GM18499 (cell line): ENCODE measurements around the gene FSD2.

Experiments
- ATAC-seq: cut with Tn5 transposase; IDR thresholded peaks from one replicate; pipeline ENCODE4 v1.9.1; 2021; ENCODE audit warnings: moderate number of reproducible peaks; ENCODE audit not compliant: insufficient read depth, unreplicated experiment

The FSD2 gene, protein sequence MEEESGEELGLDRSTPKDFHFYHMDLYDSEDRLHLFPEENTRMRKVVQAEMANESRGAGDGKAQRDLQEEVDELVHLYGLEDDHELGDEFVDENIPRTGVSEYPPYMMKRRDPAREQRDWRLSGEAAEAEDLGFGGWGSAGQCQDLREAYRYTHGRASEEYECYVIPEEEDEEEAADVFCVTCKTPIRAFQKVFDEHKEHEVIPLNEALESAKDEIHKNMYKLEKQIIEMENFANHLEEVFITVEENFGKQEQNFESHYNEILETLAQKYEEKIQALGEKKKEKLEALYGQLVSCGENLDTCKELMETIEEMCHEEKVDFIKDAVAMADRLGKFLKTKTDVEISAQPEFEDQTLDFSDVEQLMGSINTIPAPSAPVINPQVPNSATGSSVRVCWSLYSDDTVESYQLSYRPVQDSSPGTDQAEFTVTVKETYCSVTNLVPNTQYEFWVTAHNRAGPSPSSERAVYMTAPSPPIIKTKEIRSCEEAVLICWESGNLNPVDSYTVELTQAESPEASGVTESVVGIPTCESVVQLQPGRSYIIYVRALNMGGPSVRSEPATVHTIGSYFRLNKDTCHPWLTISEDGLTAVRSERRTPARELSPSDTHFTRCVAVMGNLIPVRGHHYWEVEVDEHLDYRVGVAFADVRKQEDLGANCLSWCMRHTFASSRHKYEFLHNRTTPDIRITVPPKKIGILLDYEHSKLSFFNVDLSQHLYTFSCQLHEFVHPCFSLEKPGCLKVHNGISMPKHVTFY

DNA sequence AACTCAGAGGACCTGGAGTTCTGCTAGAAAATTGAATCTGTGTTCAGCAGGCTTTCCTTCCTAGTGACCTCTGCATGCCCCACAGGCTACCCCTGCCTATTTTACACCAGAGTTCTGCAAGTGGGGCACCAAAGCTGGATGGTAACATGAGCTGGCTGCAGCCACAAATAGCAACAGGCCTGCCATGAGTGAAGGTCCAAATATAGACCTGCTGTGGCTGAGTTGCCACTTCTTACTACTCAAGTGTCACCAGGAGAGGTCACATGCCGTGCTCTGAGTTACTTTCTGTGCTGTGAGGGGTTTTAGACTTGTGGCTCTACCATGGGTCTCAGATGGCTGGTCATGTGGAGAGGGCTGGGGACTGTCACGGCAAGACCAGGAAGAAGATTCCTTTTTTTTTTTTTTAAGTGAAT lies at the start of gene FSD2:
FSD2 (minus strand) TSS at position 76 of the 413 bp plus-strand sequence. CDS start 18,679 bp downstream, outside the sequence.
- ATAC-seq, result peak; percentile 43

DNA sequence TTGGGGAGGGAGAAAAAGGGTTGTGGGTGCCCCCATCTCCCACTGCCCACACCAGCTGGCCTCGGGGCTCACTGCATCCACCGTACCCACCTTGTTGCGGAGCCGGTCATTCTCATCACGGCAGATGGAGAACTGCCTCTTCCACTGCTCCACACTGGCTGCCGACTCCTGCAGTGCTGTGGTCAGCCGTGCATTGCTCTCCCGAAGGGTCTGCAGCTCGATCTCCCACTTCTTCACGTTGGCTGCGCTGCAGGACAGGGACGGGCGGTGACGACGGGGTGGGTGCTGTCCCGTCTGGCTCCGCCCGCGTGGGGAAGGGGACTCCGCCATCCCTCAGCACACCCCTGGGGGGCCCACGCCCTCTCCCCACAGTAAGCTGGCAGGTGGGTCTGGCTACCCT lies 48.7 kb upstream of the FSD2 start:
- ATAC-seq, result no peak

DNA sequence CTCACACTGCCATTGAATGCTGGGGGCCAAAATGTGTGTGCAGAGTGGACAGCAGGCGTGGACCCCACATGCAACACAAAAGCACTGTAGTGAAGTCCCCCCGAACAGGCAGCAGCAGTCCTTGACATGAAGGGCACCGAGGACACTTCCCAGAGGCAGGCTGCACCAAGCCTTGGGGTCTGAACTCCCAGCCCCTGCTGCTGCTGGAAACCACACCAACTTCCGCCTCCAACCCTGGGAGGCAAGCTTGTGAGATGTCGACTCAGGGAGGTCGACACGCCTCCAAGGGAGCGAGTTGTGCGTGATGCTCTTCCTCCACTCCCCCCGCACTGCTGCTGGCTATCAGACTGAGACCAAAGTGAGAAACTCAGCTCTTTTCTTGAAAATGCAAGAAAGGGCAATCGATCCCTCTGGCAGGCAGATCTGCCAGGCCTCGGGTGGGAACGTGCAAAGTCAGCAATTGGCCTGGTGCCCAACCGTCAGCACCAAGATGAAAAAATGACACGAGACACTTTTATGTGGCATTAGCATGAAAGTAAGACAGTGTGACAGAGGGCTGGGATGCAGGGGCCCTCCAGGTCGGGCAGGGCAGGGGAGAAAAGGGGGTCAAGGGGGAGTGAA lies 47.2 kb upstream of the FSD2 start:
- ATAC-seq, result no peak

DNA sequence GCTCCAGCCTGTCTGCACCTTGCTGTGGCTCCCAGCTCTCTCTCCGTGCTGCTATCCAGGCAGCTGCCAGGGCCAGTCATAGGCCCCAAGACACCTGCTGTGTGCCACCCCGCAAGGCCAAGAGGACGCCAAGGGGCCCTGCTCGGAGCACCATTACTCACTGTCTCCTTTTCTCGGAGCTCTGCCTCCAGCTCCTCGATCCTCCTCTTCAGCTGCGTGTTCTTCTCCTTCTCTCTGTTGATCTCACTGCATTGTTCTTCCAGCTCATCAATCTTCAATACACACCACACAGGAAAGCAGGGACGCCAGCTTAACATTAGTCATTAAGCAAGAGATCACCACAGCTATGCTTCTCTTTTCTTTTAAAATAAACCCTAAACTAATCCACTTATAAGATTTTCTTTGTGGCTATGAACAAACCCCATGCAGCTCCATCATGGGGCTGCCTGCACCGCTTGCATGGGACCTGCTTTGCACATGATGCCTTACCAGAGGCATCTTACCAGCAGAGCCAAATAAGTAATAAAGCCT lies 46.2 kb upstream of the FSD2 start:
- no peak for ATAC-seq

DNA sequence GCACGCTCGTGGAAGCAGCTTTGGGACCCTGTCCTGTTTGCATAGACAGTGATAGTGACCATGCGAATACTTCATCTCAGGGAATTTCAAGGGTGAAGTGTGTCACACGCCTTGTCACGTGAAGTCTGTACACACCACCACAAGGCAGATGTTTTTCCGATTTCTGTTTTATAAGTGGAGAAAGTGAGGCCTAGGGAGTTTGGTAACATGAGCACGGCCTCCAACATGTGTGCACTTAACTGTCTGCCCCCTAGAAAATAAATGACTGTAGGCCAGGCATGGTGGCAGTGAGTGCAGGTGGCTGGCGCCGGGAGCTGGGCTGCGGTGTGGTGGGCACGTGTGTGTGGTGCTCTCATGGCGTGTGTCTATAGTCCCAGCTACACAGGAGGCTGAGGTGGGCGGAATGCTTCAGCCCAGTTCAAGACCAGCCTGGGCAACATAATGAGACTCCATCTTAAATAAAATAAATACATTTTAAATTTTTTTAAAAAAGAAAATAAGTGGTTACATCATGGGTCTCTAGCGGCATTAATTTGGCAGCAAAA lies 45.5 kb upstream of the FSD2 start:
- ATAC-seq, result no peak

DNA sequence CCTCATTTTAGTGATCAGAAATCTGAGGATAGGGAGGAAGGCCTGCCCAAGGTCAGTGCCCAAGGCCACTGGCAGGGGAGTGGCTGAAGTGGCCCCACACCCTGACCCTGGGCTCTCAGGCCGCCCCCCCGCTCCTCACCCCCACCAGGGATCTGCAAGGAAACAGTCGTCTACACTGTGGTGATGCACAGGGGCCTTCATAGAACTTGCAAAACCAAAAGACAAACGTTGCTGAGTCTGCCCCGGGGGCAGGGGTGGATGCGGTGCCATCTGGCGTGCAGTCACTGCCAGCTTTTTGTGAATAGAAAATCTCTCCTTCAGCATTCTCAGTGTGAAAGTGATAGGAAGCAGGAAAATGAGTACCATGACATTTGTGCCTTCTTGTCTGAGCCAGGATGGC lies 44.9 kb upstream of the FSD2 start:
- no peak for ATAC-seq

DNA sequence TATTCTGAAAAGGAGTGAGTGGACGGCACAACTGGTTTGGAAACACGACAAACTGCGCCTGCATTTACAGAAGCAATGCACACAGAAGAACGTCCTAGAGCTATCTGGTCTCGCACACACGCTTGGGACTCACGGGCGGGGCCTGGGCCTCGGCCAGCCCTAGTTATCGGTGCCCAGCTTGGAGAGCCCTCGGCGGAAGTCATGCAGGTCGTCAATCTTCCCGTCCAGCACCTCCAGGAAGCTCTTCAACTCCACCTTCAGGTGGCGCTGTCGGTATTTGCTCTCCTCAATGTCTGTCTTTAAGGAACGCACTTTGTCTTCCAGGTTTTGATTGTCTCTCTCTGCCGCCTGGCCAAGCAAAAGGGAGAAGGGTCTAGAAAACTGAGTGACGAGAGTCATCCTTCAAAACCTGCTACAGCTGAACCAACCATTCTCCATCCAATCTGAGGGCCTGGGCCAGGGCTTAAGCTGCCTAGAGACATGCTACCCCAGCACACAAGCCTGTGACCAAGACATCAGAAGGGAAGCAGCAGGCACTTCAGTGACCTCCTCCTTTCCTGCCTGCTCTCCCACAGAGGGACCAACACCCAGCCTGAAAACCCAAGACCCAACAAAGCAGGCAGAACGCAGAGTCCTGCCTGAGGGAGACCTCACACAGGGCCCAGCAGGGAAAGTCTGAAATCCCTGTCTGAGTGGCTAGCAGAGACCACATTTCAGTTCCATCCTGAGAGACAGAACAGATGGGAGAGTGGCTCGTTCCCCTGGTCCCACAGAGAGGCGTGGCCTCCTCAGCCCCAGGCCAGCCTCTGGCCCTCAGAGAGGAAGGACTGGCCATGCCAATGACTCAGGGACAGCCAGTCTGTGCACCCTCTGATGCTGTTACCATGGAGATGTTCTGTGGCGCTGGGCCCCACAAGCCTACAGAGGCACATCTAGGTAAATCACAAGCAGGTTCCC lies 44.0 kb upstream of the FSD2 start:
- peak; percentile 51 for ATAC-seq

DNA sequence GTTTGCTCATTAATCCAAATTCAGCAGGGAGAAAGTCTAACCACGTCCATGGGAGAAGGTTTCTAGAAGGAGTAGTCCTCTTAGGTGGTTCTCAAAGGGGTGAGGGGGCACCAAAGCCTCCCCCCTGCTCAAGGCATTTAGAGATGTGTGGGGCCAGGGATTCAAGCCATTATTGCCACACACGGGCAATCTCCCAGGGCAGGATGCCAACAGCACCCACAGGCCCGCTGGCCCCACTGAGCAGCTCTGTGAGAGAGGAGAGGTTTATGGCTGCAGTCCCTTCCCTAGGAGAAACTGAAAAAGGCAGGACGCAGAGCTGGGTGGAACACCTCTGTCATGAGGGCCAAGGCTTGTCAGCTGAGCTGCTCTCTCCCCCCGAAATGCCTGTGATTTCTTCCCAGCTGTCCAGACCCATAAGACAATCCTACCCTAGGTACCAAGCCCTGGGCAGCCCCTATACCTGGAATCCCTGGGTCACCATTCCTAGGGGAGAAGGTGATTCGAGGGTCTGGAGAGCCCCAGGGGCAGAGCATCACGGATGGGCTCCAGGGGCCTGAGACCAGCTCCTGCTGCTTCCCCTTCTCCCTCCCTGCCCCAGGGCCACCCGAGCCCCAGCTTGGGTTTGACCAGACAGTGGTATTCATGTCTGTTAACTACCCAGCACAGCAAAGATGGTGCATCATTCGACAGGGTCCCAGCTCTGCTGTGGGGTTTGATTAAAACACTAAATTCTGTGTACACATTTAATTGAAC lies 42.5 kb upstream of the FSD2 start:
- no peak for ATAC-seq

DNA sequence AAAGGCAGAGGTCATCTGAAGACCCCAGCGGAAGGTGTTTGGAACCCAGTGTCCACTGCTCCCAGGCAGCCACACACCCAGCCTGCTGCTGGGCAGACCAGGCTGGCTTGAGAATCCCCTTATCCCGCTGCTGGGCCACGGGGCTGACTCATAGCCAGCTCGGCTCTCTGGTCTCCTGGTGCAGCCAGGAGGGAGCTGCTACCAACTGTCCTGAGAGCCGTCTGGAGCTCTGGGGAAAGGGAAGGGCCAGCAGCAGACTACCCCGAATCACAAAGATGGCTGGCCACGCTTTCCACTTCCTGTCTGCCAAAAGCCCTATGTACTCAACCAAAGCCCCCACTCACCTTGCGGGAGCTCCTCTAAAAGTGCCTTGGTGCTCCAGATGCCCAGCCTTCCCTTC lies 41.8 kb upstream of the FSD2 start:
- no peak for ATAC-seq

DNA sequence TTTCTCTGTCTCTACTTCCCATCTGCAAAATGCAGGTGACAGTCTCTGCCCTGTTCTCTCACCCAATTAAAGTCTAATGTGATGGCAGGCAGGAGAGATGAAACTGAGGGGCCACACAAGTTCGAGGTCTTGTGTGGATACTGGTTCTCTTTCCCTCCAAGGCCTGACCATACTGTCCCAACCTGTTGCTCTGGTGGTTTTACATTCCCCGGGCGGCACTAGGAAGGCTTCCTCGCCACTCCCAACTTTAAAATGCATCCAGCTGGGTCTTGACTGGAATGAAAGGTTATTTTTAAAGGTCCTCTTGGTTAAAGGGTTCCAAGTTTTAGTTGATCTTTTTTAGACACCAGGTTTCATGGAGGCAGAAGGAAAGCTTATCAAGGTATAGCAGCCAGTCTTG lies 40.8 kb upstream of the FSD2 start:
- ATAC-seq, result no peak

DNA sequence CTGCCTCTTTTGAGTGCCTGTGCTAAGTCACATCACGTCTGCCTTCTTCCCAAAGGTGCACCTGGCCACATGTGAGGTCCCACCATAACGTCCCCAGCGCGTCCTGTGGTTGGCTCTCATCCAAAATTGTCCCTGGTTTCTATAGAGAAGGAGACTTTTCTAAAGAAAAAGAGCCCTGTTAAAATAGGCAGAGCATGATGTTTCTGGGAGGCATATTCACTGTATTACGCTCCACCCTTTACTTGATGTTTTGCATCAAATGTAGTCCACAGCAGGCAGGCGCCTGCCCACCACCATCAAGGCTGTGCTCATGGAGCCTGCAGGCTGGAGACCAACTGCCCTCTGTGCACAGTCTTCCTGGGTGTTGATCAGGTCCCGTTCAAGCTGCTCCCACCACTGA lies 39.8 kb upstream of the FSD2 start:
- no peak for ATAC-seq

DNA sequence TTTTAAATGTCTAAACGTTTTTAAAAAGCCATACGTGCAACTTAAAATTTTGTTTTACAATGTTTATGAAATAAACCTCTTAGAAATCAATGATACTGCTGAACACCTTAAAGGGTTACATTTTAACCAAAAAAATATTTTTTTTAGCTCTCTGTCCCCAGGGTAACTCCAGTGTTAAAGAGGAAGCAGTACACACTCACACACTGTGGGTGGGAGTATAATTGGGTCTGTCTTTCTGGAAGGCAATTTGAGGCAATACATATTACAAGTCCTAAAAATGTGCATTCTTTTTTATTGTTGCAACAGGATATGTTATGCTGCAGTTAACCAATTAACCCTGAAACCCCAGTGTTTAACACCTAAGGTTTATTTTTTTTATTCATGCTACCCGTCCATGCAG lies 37.7 kb upstream of the FSD2 start:
- no peak for ATAC-seq

DNA sequence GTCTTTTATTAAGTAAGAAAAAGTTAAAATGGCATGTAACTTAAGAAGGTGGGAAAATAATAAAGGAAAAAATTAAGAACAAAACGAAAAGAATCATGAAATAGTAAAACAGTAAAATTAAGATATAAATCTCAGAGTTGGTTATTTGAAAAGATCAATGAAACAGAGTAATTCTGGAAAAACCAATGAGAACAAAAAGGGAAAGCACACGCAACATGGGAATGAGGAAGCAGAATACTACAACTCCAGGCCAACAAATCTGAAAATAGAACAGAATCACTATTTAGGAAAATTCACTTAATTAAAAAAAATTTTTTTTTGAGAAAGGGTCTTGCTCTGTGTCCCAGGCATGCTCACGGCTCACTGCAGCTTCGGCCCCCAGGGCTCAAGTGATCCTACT lies 34.3 kb upstream of the FSD2 start:
- no peak for ATAC-seq

DNA sequence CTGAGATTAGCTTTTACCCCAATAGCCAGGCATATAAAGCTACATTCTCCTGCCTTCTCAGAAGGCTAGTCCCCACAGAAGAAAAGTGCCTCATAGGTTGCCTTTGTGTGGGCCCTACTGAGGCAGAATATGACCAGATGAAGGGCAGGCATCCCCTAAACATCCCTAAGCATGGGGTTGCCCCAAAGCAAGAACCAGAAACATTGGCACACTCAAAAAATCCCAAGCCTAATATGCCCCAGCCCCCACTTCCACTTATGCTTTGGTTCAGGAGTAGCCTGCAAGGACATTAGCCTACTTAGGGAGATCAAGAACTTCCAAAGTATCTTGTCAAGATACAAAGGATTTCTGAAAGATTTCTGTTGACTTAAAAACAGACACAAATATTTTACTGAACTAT lies 33.3 kb upstream of the FSD2 start:
- no peak for ATAC-seq

DNA sequence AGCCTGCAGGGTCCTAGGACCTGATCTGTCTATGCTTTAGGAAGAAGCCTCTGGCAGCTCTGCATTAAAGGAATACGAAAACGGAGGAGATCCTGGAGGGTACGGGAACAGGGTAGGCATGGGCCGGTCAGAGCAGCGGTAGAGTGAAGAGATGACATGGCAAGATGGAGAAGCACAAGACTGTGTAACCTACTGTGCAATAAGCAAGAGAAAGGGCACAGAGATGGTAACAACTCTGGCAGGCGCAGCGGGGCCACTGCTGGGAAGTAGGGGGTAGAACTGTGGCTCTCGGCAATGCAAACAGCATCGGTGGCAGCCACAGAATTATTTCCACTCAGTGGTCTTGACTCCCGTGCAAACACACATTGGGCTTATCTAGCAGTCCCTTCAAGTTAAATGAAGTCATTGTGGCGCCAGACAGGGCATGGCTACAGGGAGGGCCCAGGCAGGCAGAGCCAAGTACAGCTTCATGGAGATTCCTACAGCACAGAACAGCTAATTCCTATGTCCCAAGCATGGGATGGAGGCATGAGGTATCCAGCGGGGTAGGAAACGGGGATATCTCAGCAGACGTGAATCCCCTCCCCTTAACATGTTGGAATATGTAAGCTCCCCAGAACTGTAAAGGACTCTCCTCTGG lies 32.3 kb upstream of the FSD2 start:
- no peak for ATAC-seq

DNA sequence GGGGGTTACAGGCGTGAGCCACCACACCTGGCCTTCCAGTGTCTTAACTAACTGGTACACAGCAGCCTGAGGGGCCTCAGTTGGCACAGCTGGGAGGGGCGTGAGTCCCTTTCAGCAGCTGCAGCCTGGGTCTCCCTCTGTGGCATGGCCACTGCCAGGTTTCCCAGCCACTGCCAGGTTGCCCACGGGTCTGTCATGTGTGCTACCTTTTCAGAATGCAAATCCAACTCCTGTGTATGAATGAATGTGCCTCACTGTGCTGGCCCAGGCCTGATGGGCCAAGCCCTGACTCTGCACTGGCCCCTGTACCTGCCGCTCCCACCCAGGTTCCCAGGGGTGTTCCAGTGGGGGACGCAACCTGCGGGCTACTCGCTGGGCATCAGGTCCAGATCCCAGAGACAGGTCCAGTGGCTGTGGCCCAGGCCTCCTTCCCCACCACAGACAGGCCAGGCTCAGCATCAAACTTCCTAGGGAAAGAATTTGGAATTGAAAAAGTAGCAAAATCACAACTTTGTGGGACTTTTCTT lies 29.6 kb upstream of the FSD2 start:
- no peak for ATAC-seq

DNA sequence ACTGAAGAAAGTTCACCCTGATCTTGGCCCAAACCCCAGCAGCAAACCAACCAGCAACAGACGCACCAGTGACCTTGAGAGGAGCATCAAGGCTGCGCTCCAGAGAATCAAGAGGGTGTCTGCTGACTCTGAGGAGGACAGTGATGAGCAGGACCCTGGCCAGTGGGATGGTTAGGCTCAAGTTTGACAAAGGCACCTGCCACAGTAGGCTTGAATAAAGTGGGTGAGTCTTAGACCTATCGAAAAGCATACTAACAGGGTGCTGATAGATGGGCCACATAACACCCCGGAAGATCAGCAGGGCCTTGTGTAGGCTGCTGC lies 27.5 kb upstream of the FSD2 start:
- no peak for ATAC-seq

DNA sequence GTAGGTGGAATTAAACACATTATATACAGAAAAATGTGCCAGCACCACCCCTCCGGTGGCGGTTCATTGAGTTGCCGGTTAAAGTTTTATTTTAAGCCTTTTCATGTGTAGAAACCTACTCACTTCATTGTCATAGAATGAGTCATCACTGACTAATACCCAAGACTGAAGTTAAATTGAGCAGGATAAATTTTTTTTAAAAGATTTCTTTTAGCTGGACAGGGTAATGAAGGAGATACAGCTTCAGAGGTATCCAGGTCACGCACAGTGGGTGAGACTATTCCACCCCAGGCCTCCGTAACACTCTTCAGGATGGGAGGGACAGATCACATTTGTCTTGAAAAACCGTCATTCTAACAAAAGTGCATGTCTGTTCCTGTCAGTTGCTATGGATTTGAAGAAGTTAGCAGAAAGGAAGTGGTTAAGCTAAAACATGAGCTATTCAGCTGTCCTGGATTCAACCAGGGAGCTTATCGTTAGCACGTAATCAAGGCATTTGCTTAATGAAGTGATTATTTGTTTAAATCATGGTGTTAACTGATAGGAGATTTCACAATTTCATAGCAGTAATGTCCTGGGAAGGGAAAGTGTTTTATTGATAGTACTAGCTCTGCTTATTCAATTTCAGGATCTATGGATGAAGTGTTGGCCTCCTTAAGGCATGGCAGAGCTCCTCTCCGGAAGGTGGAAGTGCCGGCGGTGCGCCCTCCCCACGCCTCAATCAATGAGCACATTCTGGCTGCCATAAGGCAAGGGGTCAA lies 26.9 kb upstream of the FSD2 start:
- peak; percentile 81 for ATAC-seq
